ENCODE results near the gene PLXND1.

The PLXND1 gene

DNA sequence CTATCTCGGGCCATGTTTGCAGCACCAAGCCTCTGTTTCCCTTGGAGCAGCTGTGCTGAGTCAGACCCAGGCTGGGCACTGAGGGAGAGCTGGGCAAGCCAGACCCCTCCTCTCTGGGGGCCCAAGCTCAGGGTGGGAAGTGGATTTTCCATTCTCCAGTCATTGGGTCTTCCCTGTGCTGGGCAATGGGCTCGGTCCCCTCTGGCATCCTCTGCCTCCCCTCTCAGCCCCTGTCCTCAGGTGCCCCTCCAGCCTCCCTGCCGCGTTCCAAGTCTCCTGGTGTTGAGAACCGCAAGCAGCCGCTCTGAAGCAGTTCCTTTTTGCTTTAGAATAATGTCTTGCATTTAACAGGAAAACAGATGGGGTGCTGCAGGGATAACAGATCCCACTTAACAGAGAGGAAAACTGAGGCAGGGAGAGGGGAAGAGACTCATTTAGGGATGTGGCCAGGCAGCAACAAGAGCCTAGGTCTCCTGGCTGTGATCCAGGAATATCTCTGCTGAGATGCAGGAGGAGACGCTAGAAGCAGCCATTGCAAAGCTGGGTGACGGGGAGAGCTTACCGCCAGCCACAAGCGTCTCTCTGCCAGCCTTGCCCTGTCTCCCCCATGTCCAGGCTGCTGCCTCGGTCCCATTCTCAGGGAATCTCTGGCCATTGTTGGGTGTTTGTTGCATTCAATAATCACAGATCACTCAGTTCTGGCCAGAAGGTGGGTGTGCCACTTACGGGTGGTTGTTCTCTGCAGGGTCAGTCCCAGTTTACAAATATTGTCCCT lies 76.9 kb downstream of the PLXND1 start:
- H3K36me3 ChIP-seq (ENCODE audit: insufficient read depth, low read length) = no peaks in the 10 kb centered on the region
- no peaks in the 10 kb centered on the region for H4K20me1 ChIP-seq (ENCODE audit: insufficient read depth, low read length)
- H3K27me3 ChIP-seq (ENCODE audit: insufficient read depth, low read length, poor library complexity) = no peaks in the 10 kb centered on the region
- no peaks in the 10 kb centered on the region for H3K9me3 ChIP-seq (ENCODE audit: insufficient read depth, low read length, severe bottlenecking)
- H3K79me2 ChIP-seq (ENCODE audit: insufficient read depth, low read length) = no peaks in the 10 kb centered on the region
- H3K4me2 ChIP-seq (ENCODE audit: insufficient read depth, low read length) = no peak overlapping the region
- H2AFZ ChIP-seq (ENCODE audit: low read depth, low read length) = no peak overlapping the region
- H3K4me1 ChIP-seq (ENCODE audit: insufficient read depth, low read length) = no peaks in the 10 kb centered on the region
- DNase-seq = no peak
- ATAC-seq (ENCODE audit: insufficient read depth, low read depth) = no peak
- no peak for TF ChIP-seq EZH2 (IDR thresholded peaks at IDR 0.05; ENCODE audit: borderline replicate concordance, low read depth, low read length, severe bottlenecking)
- TF ChIP-seq, protein P1, sequence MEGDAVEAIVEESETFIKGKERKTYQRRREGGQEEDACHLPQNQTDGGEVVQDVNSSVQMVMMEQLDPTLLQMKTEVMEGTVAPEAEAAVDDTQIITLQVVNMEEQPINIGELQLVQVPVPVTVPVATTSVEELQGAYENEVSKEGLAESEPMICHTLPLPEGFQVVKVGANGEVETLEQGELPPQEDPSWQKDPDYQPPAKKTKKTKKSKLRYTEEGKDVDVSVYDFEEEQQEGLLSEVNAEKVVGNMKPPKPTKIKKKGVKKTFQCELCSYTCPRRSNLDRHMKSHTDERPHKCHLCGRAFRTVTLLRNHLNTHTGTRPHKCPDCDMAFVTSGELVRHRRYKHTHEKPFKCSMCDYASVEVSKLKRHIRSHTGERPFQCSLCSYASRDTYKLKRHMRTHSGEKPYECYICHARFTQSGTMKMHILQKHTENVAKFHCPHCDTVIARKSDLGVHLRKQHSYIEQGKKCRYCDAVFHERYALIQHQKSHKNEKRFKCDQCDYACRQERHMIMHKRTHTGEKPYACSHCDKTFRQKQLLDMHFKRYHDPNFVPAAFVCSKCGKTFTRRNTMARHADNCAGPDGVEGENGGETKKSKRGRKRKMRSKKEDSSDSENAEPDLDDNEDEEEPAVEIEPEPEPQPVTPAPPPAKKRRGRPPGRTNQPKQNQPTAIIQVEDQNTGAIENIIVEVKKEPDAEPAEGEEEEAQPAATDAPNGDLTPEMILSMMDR (IDR thresholded peaks at IDR 0.05; ENCODE audit: borderline replicate concordance, extremely low read depth, low read length, poor library complexity, severe bottlenecking) = no peak
- H3K4me3 ChIP-seq (ENCODE audit: low read depth in 1 of 2, low read length in 2 of 2) = no peak overlapping the region
- no peak overlapping the region for H3K9ac ChIP-seq (ENCODE audit: low read depth, low read length)
- no peak overlapping the region for H3K27ac ChIP-seq (ENCODE audit: low read length)

DNA sequence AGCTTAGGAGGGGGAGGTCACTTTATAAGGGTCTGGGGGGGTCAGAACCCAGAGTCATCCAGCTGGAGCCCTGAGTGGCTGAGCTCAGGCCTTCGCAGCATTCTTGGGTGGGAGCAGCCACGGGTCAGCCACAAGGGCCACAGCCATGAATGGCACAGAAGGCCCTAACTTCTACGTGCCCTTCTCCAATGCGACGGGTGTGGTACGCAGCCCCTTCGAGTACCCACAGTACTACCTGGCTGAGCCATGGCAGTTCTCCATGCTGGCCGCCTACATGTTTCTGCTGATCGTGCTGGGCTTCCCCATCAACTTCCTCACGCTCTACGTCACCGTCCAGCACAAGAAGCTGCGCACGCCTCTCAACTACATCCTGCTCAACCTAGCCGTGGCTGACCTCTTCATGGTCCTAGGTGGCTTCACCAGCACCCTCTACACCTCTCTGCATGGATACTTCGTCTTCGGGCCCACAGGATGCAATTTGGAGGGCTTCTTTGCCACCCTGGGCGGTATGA lies 77.8 kb downstream of the PLXND1 start, which contains the start of gene RHO:
RHO (plus strand) TSS at position 51 of the 512 bp plus-strand sequence; CDS start at position 146, 95 bp downstream.
- Histone ChIP-seq H3K79me2 (ENCODE audit: insufficient read depth, low read length) (no peaks in the 10 kb centered on the region), H3K4me3 (ENCODE audit: low read depth in 1 of 2, low read length in 2 of 2) (no peak within 1 kb of the TSS), H3K27ac (ENCODE audit: low read length) (no peak within 1 kb of the TSS), H3K36me3 (ENCODE audit: insufficient read depth, low read length) (no peaks in the 10 kb centered on the region), H3K27me3 (ENCODE audit: insufficient read depth, low read length, poor library complexity) (no peaks in the 10 kb centered on the region), H3K4me1 (ENCODE audit: insufficient read depth, low read length) (no peaks in the 10 kb centered on the region), H3K9me3 (ENCODE audit: insufficient read depth, low read length, severe bottlenecking) (no peaks in the 10 kb centered on the region), H3K9ac (ENCODE audit: low read depth, low read length) (no peak within 1 kb of the TSS), H4K20me1 (ENCODE audit: insufficient read depth, low read length) (no peaks in the 10 kb centered on the region), H3K4me2 (ENCODE audit: insufficient read depth, low read length) (no peak within 1 kb of the TSS), H2AFZ (ENCODE audit: low read depth, low read length) (no peak within 1 kb of the TSS)
- no peak for ATAC-seq (ENCODE audit: insufficient read depth, low read depth)
- no peak for DNase-seq
- TF ChIP-seq, protein P1 (IDR thresholded peaks at IDR 0.05; ENCODE audit: borderline replicate concordance, extremely low read depth, low read length, poor library complexity, severe bottlenecking) = no peak
- TF ChIP-seq EZH2 (IDR thresholded peaks at IDR 0.05; ENCODE audit: borderline replicate concordance, low read depth, low read length, severe bottlenecking) = no peak

DNA sequence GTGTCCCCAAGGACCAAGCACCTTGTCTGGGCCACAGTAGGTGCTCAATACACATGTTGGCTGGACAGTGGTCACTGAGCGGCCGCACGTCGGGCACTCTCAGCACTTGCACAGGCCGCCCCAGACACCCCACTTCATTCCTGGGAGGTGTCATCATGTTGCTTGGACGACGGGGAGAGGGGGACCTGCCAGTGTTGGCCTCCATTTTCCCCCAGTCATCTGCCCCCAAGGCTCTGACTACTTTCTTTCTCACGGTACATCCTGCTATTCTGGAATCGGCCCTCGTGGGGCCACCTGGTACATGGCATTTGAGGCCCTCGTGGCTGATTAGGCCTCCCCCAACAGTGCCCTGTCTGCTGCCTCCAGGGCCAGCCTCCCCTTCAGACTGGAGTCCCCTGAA lies 79.2 kb downstream of the PLXND1 start:
- Histone ChIP-seq H3K4me2 (ENCODE audit: insufficient read depth, low read length) (no peak overlapping the region), H3K4me1 (ENCODE audit: insufficient read depth, low read length) (no peaks in the 10 kb centered on the region), H3K9ac (ENCODE audit: low read depth, low read length) (no peak overlapping the region), H3K27ac (ENCODE audit: low read length) (no peak overlapping the region), H3K27me3 (ENCODE audit: insufficient read depth, low read length, poor library complexity) (no peaks in the 10 kb centered on the region), H4K20me1 (ENCODE audit: insufficient read depth, low read length) (no peaks in the 10 kb centered on the region), H3K79me2 (ENCODE audit: insufficient read depth, low read length) (no peaks in the 10 kb centered on the region), H3K36me3 (ENCODE audit: insufficient read depth, low read length) (no peaks in the 10 kb centered on the region), H3K9me3 (ENCODE audit: insufficient read depth, low read length, severe bottlenecking) (no peaks in the 10 kb centered on the region), H2AFZ (ENCODE audit: low read depth, low read length) (no peak overlapping the region), H3K4me3 (ENCODE audit: low read depth in 1 of 2, low read length in 2 of 2) (no peak overlapping the region)
- TF ChIP-seq, protein P1 (IDR thresholded peaks at IDR 0.05; ENCODE audit: borderline replicate concordance, extremely low read depth, low read length, poor library complexity, severe bottlenecking) = no peak
- no peak for TF ChIP-seq EZH2 (IDR thresholded peaks at IDR 0.05; ENCODE audit: borderline replicate concordance, low read depth, low read length, severe bottlenecking)
- no peak for DNase-seq
- no peak; the same call in 2 of the 3 replicates for ATAC-seq (ENCODE audit: insufficient read depth, low read depth)
